ENCODE results near the gene TTC28. TPM values are rescaled to one million over a fixed set of nuclear protein-coding genes. Genes with fewer than 3 reads are reported as not detected.

Gene TTC28
- total and polyA plus RNA-seq, 2 donors (not counting 3 experiments of a cell fraction or from before 2014, with no cell fraction given), result 16.5 to 51.1 TPM

- POLR2A ChIA-PET, result no interaction called here
- intact Hi-C loops (cut with micrococcal nuclease), result loop anchor here (2.0 to 10.0 kb wide), 3 partner anchors 206 to 1251 kb away; partner anchors contain the start of gene MN1
These were observed 671.6 kb downstream of the TTC28 start for GRCh38 chr22:28008056-28008455.

More at GRCh38 chr22:28008056-28008455, 671.6 kb downstream of the TTC28 start:
- dilution Hi-C loops (cut with MboI; ENCODE audit: extremely low pct_ligation_motif_present, low sequenced_read_pairs), result no loop called here
- H3K9me3 ChIP-seq (replicated peaks; ENCODE audit: control insufficient read depth, insufficient read depth, low read length), result no peaks in the 10 kb centered on the region
- no peaks in the 10 kb centered on the region for H3K79me2 ChIP-seq (ENCODE audit: control insufficient read depth, insufficient read depth, low read length)
- H3K4me3 ChIP-seq (replicated peaks in 1 of 3; ENCODE audit: insufficient read depth in 1 of 3, low read depth in 1 of 3, low read length in 3 of 3), result no peak overlapping the region
- no peaks in the 10 kb centered on the region for H3K27me3 ChIP-seq (ENCODE audit: control insufficient read depth in 2 of 2, insufficient read depth in 2 of 2, low read length in 2 of 2)
- no peak overlapping the region for H2AFZ ChIP-seq (ENCODE audit: low read depth, low read length)
- H4K20me1 ChIP-seq (replicated peaks; ENCODE audit: control insufficient read depth, extremely low read depth, insufficient read depth, low read length), result no peaks in the 10 kb centered on the region
- H3K4me1 ChIP-seq (ENCODE audit: control insufficient read depth, extremely low read depth, insufficient read depth, low read length), result no peaks in the 10 kb centered on the region
- no peak for TF ChIP-seq POLR2A (IDR thresholded peaks at IDR 0.05; ENCODE audit: low read depth, low read length)
- no peak for TF ChIP-seq JUN (IDR thresholded peaks at IDR 0.05; ENCODE audit: borderline replicate concordance, insufficient read depth, insufficient read length, low read depth)
- no peak for TF ChIP-seq CTCF (IDR thresholded peaks at IDR 0.05; ENCODE audit: extremely low read depth in 1 of 2, insufficient read depth in 1 of 2, low read depth in 1 of 2, low read length in 2 of 2)
- no peak for TF ChIP-seq POLR2AphosphoS5 (IDR thresholded peaks at IDR 0.05; ENCODE audit: insufficient read depth, low read depth, low read length)
- TF ChIP-seq MYC (IDR thresholded peaks at IDR 0.05; ENCODE audit: low read depth, low read length), result no peak
- no peak for TF ChIP-seq FOS (IDR thresholded peaks at IDR 0.05; ENCODE audit: borderline replicate concordance, insufficient read depth, low read length)
- TF ChIP-seq GATA2 (IDR thresholded peaks at IDR 0.05; ENCODE audit: insufficient read depth, insufficient read length, low read depth, low read length), result no peak
- TF ChIP-seq EZH2 (IDR thresholded peaks at IDR 0.05; ENCODE audit: borderline replicate concordance, low read depth, low read length, severe bottlenecking), result no peak
- no peak for TF ChIP-seq MAX (IDR thresholded peaks at IDR 0.05; ENCODE audit: insufficient read depth, insufficient read length)
- BruUV-seq (replicated peaks), result no TSS peak
- H3K27ac ChIP-seq (ENCODE audit: insufficient read depth, low read depth, low read length), result no peak overlapping the region
- FAIRE-seq, result no peak
- no peak overlapping the region for H3K9ac ChIP-seq (replicated peaks; ENCODE audit: extremely low read depth, insufficient read depth, low read length)
- CTCF ChIA-PET, result interaction anchor here (1.0 to 5.9 kb wide), 5 partner anchors 9 to 128 kb away, joined by 3 to 68 read pairs (median 9); no protein-coding TSS in a partner anchor
- no peak for DNase-seq (ENCODE audit: low read depth, low spot score)
- H3K36me3 ChIP-seq (ENCODE audit: control insufficient read depth in 2 of 2, extremely low read depth in 1 of 2, insufficient read depth in 2 of 2, low read length in 2 of 2), result peaks cover 0 to 8% of the 10 kb centered on the region in 2 experiments
- H3K4me2 ChIP-seq (ENCODE audit: insufficient read depth, low read length), result no peak overlapping the region
- H3K9me1 ChIP-seq (replicated peaks; ENCODE audit: control insufficient read depth, extremely low read depth, insufficient read depth, low read length), result no peaks in the 10 kb centered on the region

Measured in endothelial cell of umbilical vein (primary cell).